Hepatocyte (in vitro differentiated cells): ENCODE data around the gene CCDC12. TPM values are rescaled to one million over a fixed set of nuclear protein-coding genes. Genes with fewer than 3 reads are reported as not detected.

Source experiments
- DNase-seq: peaks from one replicate; pipeline ENCODE4 v3.0.0-alpha.2; 2016; ENCODE audit warnings: low spot score
- H2AFZ ChIP-seq: fragments of 200-600 bp; sonication (generic); 2 replicates; pipeline ENCODE4 v1.6.0; 2016; ENCODE audit warnings: antibody characterized with exemption, mild to moderate bottlenecking
- H3K27ac ChIP-seq: fragments of 200-600 bp; sonication (generic); 2 replicates; pipeline ENCODE4 v1.5.1; 2016; ENCODE audit warnings: mild to moderate bottlenecking
- H3K27me3 ChIP-seq: fragments of 200-600 bp; sonication (generic); 2 replicates; pipeline ENCODE4 v1.6.1; 2016
- H3K36me3 ChIP-seq: fragments of 200-600 bp; sonication (generic); replicated peaks from 2 replicates; pipeline ENCODE4 v1.5.1; 2016; ENCODE audit warnings: low read depth; ENCODE audit not compliant: insufficient read depth
- H3K4me1 ChIP-seq: fragments of 200-600 bp; sonication (generic); 2 replicates; pipeline ENCODE4 v1.5.1; 2016; ENCODE audit warnings: mild to moderate bottlenecking, moderate library complexity; ENCODE audit not compliant: insufficient read depth
- H3K4me2 ChIP-seq: fragments of 200-600 bp; sonication (generic); 2 replicates; pipeline ENCODE4 v1.6.0; 2016
- H3K4me3 ChIP-seq: fragments of 200-600 bp; sonication (generic); 2 replicates; pipeline ENCODE4 v1.5.1; 2016; ENCODE audit warnings: mild to moderate bottlenecking
- H3K79me2 ChIP-seq: fragments of 200-600 bp; sonication (generic); 2 replicates; pipeline ENCODE4 v1.6.0; 2017; ENCODE audit warnings: mild to moderate bottlenecking
- H3K9me2 ChIP-seq: fragments of 200-600 bp; sonication (generic); replicated peaks from 2 replicates; pipeline ENCODE4 v1.6.0; 2017; ENCODE audit warnings: mild to moderate bottlenecking; ENCODE audit not compliant: insufficient read depth
- H3K9me3 ChIP-seq: fragments of 200-600 bp; sonication (generic); 2 replicates; pipeline ENCODE4 v1.5.1; 2016; ENCODE audit warnings: low read depth, mild to moderate bottlenecking
- H4K20me1 ChIP-seq: fragments of 200-600 bp; sonication (generic); 2 replicates; pipeline ENCODE4 v1.6.0; 2016; ENCODE audit warnings: mild to moderate bottlenecking; ENCODE audit not compliant: insufficient read depth, poor library complexity, severe bottlenecking
- CTCF ChIP-seq: fragments of 200-600 bp; sonication (generic); IDR thresholded peaks from 2 replicates; pipeline ENCODE4 v1.5.1; 2016; ENCODE audit warnings: antibody characterized with exemption, mild to moderate bottlenecking; ENCODE audit not compliant: poor library complexity
- EZH2 ChIP-seq: fragments of 200-600 bp; sonication (generic); IDR thresholded peaks from 2 replicates; pipeline ENCODE4 v1.6.1; 2016; ENCODE audit warnings: antibody characterized with exemption, mild to moderate bottlenecking, borderline replicate concordance
- EZH2phosphoT487 ChIP-seq: fragments of 200-600 bp; sonication (generic); IDR thresholded peaks from one replicate; pipeline ENCODE4 v1.6.1; 2018; ENCODE audit warnings: antibody characterized with exemption, mild to moderate bottlenecking, low read depth, moderate library complexity; ENCODE audit not compliant: unreplicated experiment, severe bottlenecking
- WGBS: methylation state at CpG from one replicate; pipeline ENCODE4 v1.1.6; 2016; ENCODE audit warnings: low lambda C conversion rate; ENCODE audit errors: missing lambda C conversion rate; 5-methylcytosine and 5-hydroxymethylcytosine counted together
- polyA plus RNA-seq: library from polyadenylated mRNA; unstranded; fragments of >200 nt; fragmentation: Nextera tagmentation; extraction: Ambion mirVana; gene quantifications from 2 replicates; pipeline ENCODE4 v1.2.1, GENCODE V29; 2016
- total RNA-seq: library from RNA; depleted of rRNA; stranded (reverse); fragments of >200 nt; gene quantifications from 2 replicates; pipeline ENCODE4 v1.2.3, GENCODE V29; 2014

The CCDC12 gene
- total and polyA plus RNA-seq, 2 experiments from 2014 or later = 41.1 to 78.4 TPM

DNA sequence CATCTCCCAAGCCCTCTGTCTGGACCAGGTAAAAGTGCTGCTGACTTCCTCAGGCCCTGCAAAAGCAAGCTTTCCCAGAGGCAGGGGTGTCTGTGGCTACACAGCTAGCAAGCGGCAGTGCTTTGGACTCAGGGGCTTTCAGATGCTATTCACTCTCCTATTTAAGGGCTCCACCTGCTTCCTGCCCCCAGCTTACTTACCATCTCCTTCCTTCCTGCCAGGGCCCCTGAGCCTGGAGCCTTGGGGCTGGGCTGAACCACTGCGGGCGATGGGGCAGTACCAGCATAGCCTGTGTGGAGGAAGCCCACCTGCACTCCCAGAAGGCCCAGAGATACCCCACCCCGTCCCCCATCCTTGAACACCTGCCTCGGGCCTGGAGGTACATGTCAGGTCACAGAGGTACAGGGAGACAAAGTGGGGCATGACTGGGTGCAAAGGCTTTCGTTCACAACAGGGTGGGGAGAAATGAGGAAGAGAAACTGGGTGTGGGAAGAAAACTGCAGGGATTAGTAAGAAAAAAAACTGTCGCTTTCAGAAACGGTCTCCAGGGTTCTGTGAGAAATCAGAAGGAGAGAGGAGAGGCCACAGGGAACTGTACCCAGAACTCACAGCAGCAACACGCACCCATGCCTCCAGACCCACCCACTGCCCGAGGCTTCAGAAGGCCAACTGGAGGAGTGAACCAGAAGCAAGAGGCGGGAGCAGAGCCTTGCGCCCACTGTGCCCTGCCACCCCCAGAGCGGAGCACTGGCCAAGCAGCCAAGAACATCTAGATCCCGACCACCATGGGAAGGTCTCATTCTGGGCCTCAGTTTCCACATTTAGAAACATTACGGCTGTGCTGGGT lies 49.5 kb downstream of the CCDC12 start:
- WGBS = 95% methylated on average over 15 of the region's 15 CpGs
- Histone ChIP-seq H3K27ac (peak overlapping the region; percentile 81), H3K79me2 (peaks cover 64% of the 10 kb centered on the region), H3K27me3 (no peaks in the 10 kb centered on the region), H3K36me3 (no peaks in the 10 kb centered on the region), H3K9me2 (no peaks in the 10 kb centered on the region), H3K9me3 (no peaks in the 10 kb centered on the region), H3K4me3 (no peak overlapping the region), H3K4me1 (peaks cover 25% of the 10 kb centered on the region), H4K20me1 (peaks cover 12% of the 10 kb centered on the region), H3K4me2 (no peak overlapping the region), H2AFZ (no peak overlapping the region)
- TF ChIP-seq CTCF (no peak), EZH2phosphoT487 (no peak), EZH2 (no peak)
- peak; percentile 3 for DNase-seq

DNA sequence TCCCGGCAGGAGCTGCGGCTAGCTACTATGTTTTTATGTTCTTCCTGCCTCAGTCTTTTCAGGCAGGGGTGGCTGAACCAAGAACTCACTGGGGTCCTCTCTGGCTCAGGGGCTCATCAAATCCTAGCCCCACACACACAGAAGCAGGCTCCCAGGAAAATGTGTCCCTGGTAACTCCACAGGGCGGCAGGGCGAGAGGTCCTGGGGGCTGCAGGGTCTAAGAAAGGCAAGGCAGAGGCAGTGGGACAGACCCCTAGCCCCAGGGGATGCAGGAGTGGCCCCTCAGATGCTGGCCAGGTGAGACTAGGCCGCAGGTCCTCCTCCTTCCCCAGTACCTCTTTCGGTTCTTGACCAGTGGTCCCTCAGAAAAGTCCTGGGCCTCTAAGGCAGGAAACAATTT lies 50.1 kb downstream of the CCDC12 start:
- Histone ChIP-seq H3K4me3 (no peak overlapping the region), H4K20me1 (peaks cover 12% of the 10 kb centered on the region), H3K27me3 (no peaks in the 10 kb centered on the region), H3K36me3 (no peaks in the 10 kb centered on the region), H3K4me2 (no peak overlapping the region), H3K79me2 (peaks cover 62% of the 10 kb centered on the region), H3K9me3 (no peaks in the 10 kb centered on the region), H3K27ac (peak overlapping the region; percentile 81), H3K4me1 (peaks cover 18% of the 10 kb centered on the region), H3K9me2 (no peaks in the 10 kb centered on the region), H2AFZ (no peak overlapping the region)
- TF ChIP-seq CTCF (no peak), EZH2phosphoT487 (no peak), EZH2 (no peak)
- WGBS = 95% methylated on average over 6 of the region's 6 CpGs
- DNase-seq = no peak

DNA sequence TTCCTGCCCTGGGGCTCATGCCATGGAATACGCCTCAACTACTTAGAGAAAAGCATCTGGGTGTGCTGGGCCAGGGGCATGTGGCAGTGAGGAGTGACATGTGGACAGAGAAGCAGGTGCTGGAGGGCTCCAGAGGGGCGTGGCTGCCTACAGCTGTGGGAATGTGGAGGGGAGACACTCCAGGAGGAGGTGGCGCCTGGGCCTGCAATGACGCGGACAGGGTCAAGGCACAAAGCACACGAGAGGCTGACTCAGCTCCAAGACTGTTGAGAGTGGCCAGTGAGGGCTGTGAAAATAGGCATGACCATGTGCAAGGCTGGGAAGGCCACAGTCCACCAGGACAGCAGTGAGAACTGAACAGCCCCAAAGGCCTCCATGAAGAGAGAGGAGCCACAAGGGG lies 50.5 kb downstream of the CCDC12 start:
- Histone ChIP-seq H3K4me2 (no peak overlapping the region), H3K4me3 (no peak overlapping the region), H2AFZ (no peak overlapping the region), H3K27ac (peak overlapping the region; percentile 81), H3K4me1 (peaks cover 14% of the 10 kb centered on the region), H3K9me3 (no peaks in the 10 kb centered on the region), H3K9me2 (no peaks in the 10 kb centered on the region), H3K27me3 (no peaks in the 10 kb centered on the region), H3K79me2 (peaks cover 58% of the 10 kb centered on the region), H4K20me1 (peaks cover 8% of the 10 kb centered on the region), H3K36me3 (no peaks in the 10 kb centered on the region)
- TF ChIP-seq EZH2 (no peak), EZH2phosphoT487 (no peak), CTCF (no peak)
- WGBS = 79% methylated on average over 6 of the region's 6 CpGs
- DNase-seq = peak; percentile 60
